Measurements from ENCODE around the gene ABCA5. TPM values are rescaled to one million over a fixed set of nuclear protein-coding genes. Genes with fewer than 3 reads are reported as not detected.
A peak's percentile ranks its signal among the peaks of the same experiment; 100 is the strongest.

The ABCA5 gene
- total RNA-seq, 4 donors from 2014 or later: 62.8 to 228 (median 123) TPM

- Histone ChIP-seq H3K27me3 (no peaks in the 10 kb centered on the region), H3K4me1 (no peaks in the 10 kb centered on the region), H3K9me3 (no peaks in the 10 kb centered on the region), H3K27ac (no peak overlapping the region), H3K4me3 (no peak overlapping the region), H3K36me3 (no peaks in the 10 kb centered on the region)
- ATAC-seq (no peak), DNase-seq (no peak)
- TF ChIP-seq POLR2A (IDR thresholded peaks at IDR 0.05): no peak
- TF ChIP-seq CTCF (IDR thresholded peaks at IDR 0.05 in 4 of 5, conservative IDR thresholded peaks at IDR 0.05 in 1 of 5): no peak
- intact Hi-C loops (cut with DNase I; ENCODE audit: low total_unique reads) (no loop called here), in situ Hi-C loops (cut with MboI; ENCODE audit: low sequenced_read_pairs in 4 of 4) (no loop called here)
Measured at GRCh38 chr17:69363488-69364210, 36.7 kb upstream of the ABCA5 start.

- Histone ChIP-seq H3K36me3 (no peaks in the 10 kb centered on the region), H3K27ac (no peak overlapping the region), H3K4me3 (no peak overlapping the region), H3K4me1 (peaks cover 10 to 12% of the 10 kb centered on the region in 2 donors), H3K27me3 (no peaks in the 10 kb centered on the region), H3K9me3 (no peaks in the 10 kb centered on the region)
- TF ChIP-seq POLR2A (IDR thresholded peaks at IDR 0.05): no peak
- TF ChIP-seq CTCF (IDR thresholded peaks at IDR 0.05 in 4 of 5, conservative IDR thresholded peaks at IDR 0.05 in 1 of 5): no peak
- intact Hi-C loops (cut with DNase I; ENCODE audit: low total_unique reads): no loop called here
- DNase-seq (no peak), ATAC-seq (no peak)
- in situ Hi-C loops (cut with MboI; ENCODE audit: low sequenced_read_pairs in 4 of 4): no loop called here
Measured at GRCh38 chr17:69361156-69361555, 34.2 kb upstream of the ABCA5 start.

- no peaks in the 10 kb centered on the region for H3K27me3 ChIP-seq
- intact Hi-C loops (cut with DNase I; ENCODE audit: low total_unique reads): loop anchor here (2.0 to 5.0 kb wide), 3 partner anchors 24 to 58 kb away; no protein-coding TSS in a partner anchor
- in situ Hi-C loops (cut with MboI; ENCODE audit: low sequenced_read_pairs in 4 of 4): no loop called here
Measured at GRCh38 chr17:69358688-69359596, 32.0 kb upstream of the ABCA5 start.

GRCh38 chr17:69357701-69358100, 30.8 kb upstream of the ABCA5 start:
- no peaks in the 10 kb centered on the region for H3K36me3 ChIP-seq

More at GRCh38 chr17:69358688-69359596, 32.0 kb upstream of the ABCA5 start:
- Histone ChIP-seq H3K9me3 (no peaks in the 10 kb centered on the region), H3K36me3 (no peaks in the 10 kb centered on the region), H3K27ac (no peak overlapping the region), H3K4me3 (no peak overlapping the region), H3K4me1 (peaks cover 10 to 12% of the 10 kb centered on the region in 2 donors)
- DNase-seq (no peak), ATAC-seq (no peak)
- TF ChIP-seq POLR2A (IDR thresholded peaks at IDR 0.05) (no peak), CTCF (IDR thresholded peaks at IDR 0.05 in 4 of 5, conservative IDR thresholded peaks at IDR 0.05 in 1 of 5) (no peak)

More at GRCh38 chr17:69357701-69358100, 30.8 kb upstream of the ABCA5 start:
- DNase-seq (peak in 1 of 2 donors; percentile 37), ATAC-seq (peak; percentile 100)
- Histone ChIP-seq H3K9me3 (no peaks in the 10 kb centered on the region), H3K27me3 (no peaks in the 10 kb centered on the region), H3K4me1 (peaks cover 11 to 13% of the 10 kb centered on the region in 2 donors), H3K27ac (peak overlapping the region; percentile 65 to 80 (median 76)), H3K4me3 (no peak overlapping the region)
- intact Hi-C loops (cut with DNase I; ENCODE audit: low total_unique reads): loop anchor here (2.0 to 5.0 kb wide), 3 partner anchors 23 to 60 kb away; no protein-coding TSS in a partner anchor
- TF ChIP-seq CTCF (IDR thresholded peaks at IDR 0.05 in 4 of 5, conservative IDR thresholded peaks at IDR 0.05 in 1 of 5) (peak; percentile 23 to 56 (median 38)), POLR2A (IDR thresholded peaks at IDR 0.05) (no peak)
- in situ Hi-C loops (cut with MboI; ENCODE audit: low sequenced_read_pairs in 4 of 4): no loop called here

All from gastrocnemius medialis (tissue), 4 donors.